SU-DHL-6 (cell line): Measurements from ENCODE around the gene THSD7B.

ENCODE experiments used
- H2AFZ ChIP-seq: fragments of 200-600 bp; sonication (generic); 2 replicates; pipeline ENCODE4 v1.6.1; 2014; ENCODE audit warnings: low read depth, mild to moderate bottlenecking, moderate library complexity, mixed read lengths, antibody characterized with exemption, low read length; ENCODE audit not compliant: severe bottlenecking
- H3F3A ChIP-seq: fragments of 200-600 bp; shearing (Covaris generic); 2 replicates; pipeline ENCODE4 v1.6.0; 2016; ENCODE audit warnings: antibody characterized with exemption, mild to moderate bottlenecking; ENCODE audit not compliant: insufficient read depth
- H3K27ac ChIP-seq: fragments of 200-600 bp; sonication (generic); 2 replicates; pipeline ENCODE4 v1.5.1; 2016; ENCODE audit warnings: low read depth, mild to moderate bottlenecking, low read length, moderate library complexity, mixed read lengths
- H3K27me3 ChIP-seq: fragments of 200-600 bp; sonication (generic), shearing (Covaris generic); 2 replicates; pipeline ENCODE4 v1.6.0; 2014; ENCODE audit warnings: mild to moderate bottlenecking, low read length
- H3K36me3 ChIP-seq: fragments of 200-600 bp; sonication (generic); 2 replicates; pipeline ENCODE4 v1.6.1; 2014; ENCODE audit warnings: mild to moderate bottlenecking, low read length, mixed read lengths
- H3K4me2 ChIP-seq: fragments of 300-600, 200-600 bp; shearing (Covaris generic), sonication (generic); 2 replicates; pipeline ENCODE4 v1.6.0; 2014; ENCODE audit warnings: low read length, low read depth, mild to moderate bottlenecking; ENCODE audit not compliant: poor library complexity, severe bottlenecking
- H3K4me3 ChIP-seq: fragments of 200-600 bp; sonication (generic); 2 replicates; pipeline ENCODE4 v1.5.1; 2014; ENCODE audit warnings: antibody characterized with exemption, low read length, mild to moderate bottlenecking, mixed read lengths; ENCODE audit not compliant: insufficient read depth, poor library complexity, severe bottlenecking
- H3K79me2 ChIP-seq: fragments of 200-600 bp; sonication (generic); 2 replicates; pipeline ENCODE4 v1.6.1; 2014; ENCODE audit warnings: mild to moderate bottlenecking, low read length, moderate library complexity; ENCODE audit not compliant: insufficient read depth
- H3K9ac ChIP-seq: fragments of 200-600 bp; sonication (generic); 2 replicates; pipeline ENCODE4 v1.7.0; 2014; ENCODE audit warnings: mild to moderate bottlenecking, low read length
- H3K9me2 ChIP-seq: fragments of 200-600 bp; sonication (generic); replicated peaks from 2 replicates; pipeline ENCODE4 v1.6.1; 2014; ENCODE audit warnings: low read length; ENCODE audit not compliant: insufficient read depth
- H3K9me3 ChIP-seq: fragments of 200-600 bp; sonication (generic); 2 replicates; pipeline ENCODE4 v1.6.1; 2014; ENCODE audit warnings: low read length, mixed read lengths; ENCODE audit not compliant: insufficient read depth
- H4K20me1 ChIP-seq: fragments of 200-600 bp; sonication (generic); 2 replicates; pipeline ENCODE4 v1.6.1; 2014; ENCODE audit warnings: low read depth, mild to moderate bottlenecking, antibody characterized with exemption, low read length, moderate library complexity, mixed read lengths
- CTCF ChIP-seq: fragments of 200-600 bp; sonication (generic); IDR thresholded peaks from one replicate; pipeline ENCODE4 v1.5.1; 2017; ENCODE audit warnings: antibody characterized with exemption, mild to moderate bottlenecking, low read length, moderate library complexity; ENCODE audit not compliant: insufficient read depth, poor library complexity, severe bottlenecking
- EZH2phosphoT487 ChIP-seq: fragments of 200-600 bp; sonication (generic), shearing (Covaris generic); conservative IDR thresholded peaks from 2 replicates; pipeline ENCODE4 v1.6.1; 2018; ENCODE audit warnings: mild to moderate bottlenecking, antibody characterized with exemption, low read length, moderate library complexity, mixed read lengths

Gene THSD7B

GRCh38 chr2:137115081-137115794 lies 349.9 kb downstream of the THSD7B start:
- H3K9ac ChIP-seq: no peak overlapping the region
- no peaks in the 10 kb centered on the region for H3K79me2 ChIP-seq
- TF ChIP-seq EZH2phosphoT487 (no peak), CTCF (no peak)
- no peaks in the 10 kb centered on the region for H3F3A ChIP-seq
- no peak overlapping the region for H3K4me2 ChIP-seq
- no peaks in the 10 kb centered on the region for H3K36me3 ChIP-seq
- no peaks in the 10 kb centered on the region for H3K27me3 ChIP-seq
- no peaks in the 10 kb centered on the region for H3K9me3 ChIP-seq
- no peaks in the 10 kb centered on the region for H4K20me1 ChIP-seq
- H3K4me3 ChIP-seq: no peak overlapping the region
- no peak overlapping the region for H3K27ac ChIP-seq
- H3K9me2 ChIP-seq: no peaks in the 10 kb centered on the region
- H2AFZ ChIP-seq: no peak overlapping the region

- H3K9me3 ChIP-seq: no peaks in the 10 kb centered on the region
These were observed 350.4 kb downstream of the THSD7B start for GRCh38 chr2:137115795-137116089.

GRCh38 chr2:137117385-137117784 lies 352.0 kb downstream of the THSD7B start:
- H3K79me2 ChIP-seq: no peaks in the 10 kb centered on the region
- H3F3A ChIP-seq: no peaks in the 10 kb centered on the region
- H3K9me2 ChIP-seq: no peaks in the 10 kb centered on the region
- no peak for TF ChIP-seq CTCF
- TF ChIP-seq EZH2phosphoT487: no peak
- no peaks in the 10 kb centered on the region for H3K9me3 ChIP-seq
- H4K20me1 ChIP-seq: no peaks in the 10 kb centered on the region
- no peaks in the 10 kb centered on the region for H3K27me3 ChIP-seq
- H3K9ac ChIP-seq: no peak overlapping the region
- no peaks in the 10 kb centered on the region for H3K36me3 ChIP-seq
- H3K4me3 ChIP-seq: no peak overlapping the region
- H3K4me2 ChIP-seq: no peak overlapping the region
- H2AFZ ChIP-seq: no peak overlapping the region
- no peak overlapping the region for H3K27ac ChIP-seq

More at GRCh38 chr2:137115795-137116089, 350.4 kb downstream of the THSD7B start:
- Histone ChIP-seq H3K9ac (no peak overlapping the region), H2AFZ (no peak overlapping the region), H3F3A (no peaks in the 10 kb centered on the region), H3K36me3 (no peaks in the 10 kb centered on the region), H3K27me3 (no peaks in the 10 kb centered on the region), H3K27ac (no peak overlapping the region), H3K4me2 (no peak overlapping the region), H3K79me2 (no peaks in the 10 kb centered on the region), H3K4me3 (no peak overlapping the region), H4K20me1 (no peaks in the 10 kb centered on the region), H3K9me2 (no peaks in the 10 kb centered on the region)
- no peak for TF ChIP-seq CTCF
- TF ChIP-seq EZH2phosphoT487: no peak
